AG04450 (cell line): ENCODE measurements around the gene NPAS3. TPM values are rescaled to one million over a fixed set of nuclear protein-coding genes. Genes with fewer than 3 reads are reported as not detected.

Experiments used
- CTCF ChIA-PET: fragments of 300-600, 350-600 bp; formaldehyde crosslinking; extraction: SDS; loops from one replicate; lab custom pipeline; 2022; ENCODE audit warnings: antibody characterized with exemption, inconsistent platforms; lab: Charles Lee
- POLR2A ChIA-PET: fragments of 350-600 bp; formaldehyde crosslinking; extraction: SDS; loops from one replicate; lab custom pipeline; 2021; ENCODE audit warnings: antibody characterized with exemption, inconsistent platforms; lab: Yijun Ruan, JAX
- DNase-seq: peaks from one replicate; pipeline ENCODE4 v3.0.0-alpha.2; 2011; ENCODE audit warnings: low read depth, low spot score
- H3K27ac ChIP-seq: one replicate; pipeline ENCODE4 v1.5.1; 2012; ENCODE audit warnings: low read depth, low read length, control low read depth
- H3K27me3 ChIP-seq: one replicate; pipeline ENCODE4 v1.6.0; 2012; ENCODE audit warnings: low read length; ENCODE audit not compliant: control insufficient read depth, insufficient read depth
- H3K4me3 ChIP-seq: 2 replicates; pipeline ENCODE4 v1.5.1; 2011; ENCODE audit warnings: mild to moderate bottlenecking, low read depth, low read length, control low read depth
- H3K9me3 ChIP-seq: 2 replicates; pipeline ENCODE4 v1.5.1; 2012; ENCODE audit warnings: low read length; ENCODE audit not compliant: control insufficient read depth, insufficient read depth
- CTCF ChIP-seq: IDR thresholded peaks from 2 replicates; pipeline ENCODE4 v1.5.1; 2011; ENCODE audit warnings: low read depth, low read length, control low read depth, inconsistent platforms
- polyA plus RNA-seq: library from polyadenylated mRNA; depleted of rRNA; stranded (reverse); fragments of >200 nt; gene quantifications from 2 replicates; pipeline ENCODE4 v1.2.3, GENCODE V29; 2011

The NPAS3 gene
- polyA plus RNA-seq, 1 experiment, result not detected

- ChIA-PET CTCF (no interaction called here), POLR2A (no interaction called here)
- Histone ChIP-seq H3K27ac (no peak overlapping the region), H3K9me3 (no peaks in the 10 kb centered on the region), H3K27me3 (no peaks in the 10 kb centered on the region), H3K4me3 (no peak overlapping the region)
- TF ChIP-seq CTCF, result no peak
- DNase-seq, result no peak
Measured at GRCh38 chr14:33508126-33509062, 569.7 kb downstream of the NPAS3 start.

GRCh38 chr14:33509454-33509853 is 570.8 kb downstream of the NPAS3 start:
- Histone ChIP-seq H3K27ac (no peak overlapping the region), H3K9me3 (no peaks in the 10 kb centered on the region), H3K27me3 (no peaks in the 10 kb centered on the region), H3K4me3 (no peak overlapping the region)
- POLR2A ChIA-PET, result no interaction called here
- DNase-seq, result no peak
- CTCF ChIA-PET, result no interaction called here
- no peak for TF ChIP-seq CTCF

- no peak for DNase-seq
Measured at GRCh38 chr14:33510063-33510481, 571.4 kb downstream of the NPAS3 start.

GRCh38 chr14:33510991-33511390 is 572.3 kb downstream of the NPAS3 start:
- POLR2A ChIA-PET, result no interaction called here
- no peak for TF ChIP-seq CTCF
- H3K4me3 ChIP-seq, result no peak overlapping the region
- no peaks in the 10 kb centered on the region for H3K9me3 ChIP-seq
- no peak for DNase-seq
- H3K27me3 ChIP-seq, result no peaks in the 10 kb centered on the region
- CTCF ChIA-PET, result no interaction called here
- H3K27ac ChIP-seq, result no peak overlapping the region

More at GRCh38 chr14:33510063-33510481, 571.4 kb downstream of the NPAS3 start:
- TF ChIP-seq CTCF, result no peak
- H3K27me3 ChIP-seq, result no peaks in the 10 kb centered on the region
- CTCF ChIA-PET, result no interaction called here
- no peak overlapping the region for H3K27ac ChIP-seq
- no peak overlapping the region for H3K4me3 ChIP-seq
- POLR2A ChIA-PET, result no interaction called here
- H3K9me3 ChIP-seq, result no peaks in the 10 kb centered on the region
